H1 (cell line): ENCODE data around the gene VWA7. TPM values are rescaled to one million over a fixed set of nuclear protein-coding genes. Genes with fewer than 3 reads are reported as not detected.
A peak's percentile ranks its signal among the peaks of the same experiment; 100 is the strongest.

Source experiments
- CTCF ChIA-PET: fragments of 300-600 bp; sonication (Branson Sonifier 250); formaldehyde crosslinking; loops from one replicate; lab custom pipeline; 2021; ENCODE audit not compliant: partially characterized antibody; lab: Charles Lee
- POLR2A ChIA-PET: fragments of 300-600 bp; sonication (Branson Sonifier 250); formaldehyde crosslinking; loops from one replicate; lab custom pipeline; 2021; ENCODE audit warnings: inconsistent platforms; ENCODE audit not compliant: partially characterized antibody; lab: Charles Lee
- DNase-seq, 2 experiments: peaks; one replicate each; pipeline versions ENCODE4 v3.0.0 to v3.0.0-alpha.2; 2010 to 2022; ENCODE audit warnings: low spot score in 2 of 2, low read depth in 1 of 2, mixed read lengths in 1 of 2
- FAIRE-seq: peaks from 2 replicates; lab custom pipeline; 2011; peaks lifted over from hg19 to GRCh38; lab: Jason Lieb, UNC
- H2AFZ ChIP-seq: 2 replicates; pipeline ENCODE4 v1.8.1; 2012; ENCODE audit warnings: low read length, inconsistent platforms
- H2AK5ac ChIP-seq: 2 replicates; pipeline ENCODE4 v1.6.1; 2013; ENCODE audit warnings: low read depth, low read length
- H2BK120ac ChIP-seq: replicated peaks from 2 replicates; pipeline ENCODE3; 2013; ENCODE audit warnings: low read depth, low read length, inconsistent platforms
- H2BK12ac ChIP-seq: 2 replicates; pipeline ENCODE4 v1.6.1; 2013; ENCODE audit warnings: low read depth, low read length
- H2BK15ac ChIP-seq: 2 replicates; pipeline ENCODE4 v1.6.1; 2013; ENCODE audit warnings: low read length
- H2BK20ac ChIP-seq: 2 replicates; pipeline ENCODE4 v1.6.1; 2013; ENCODE audit warnings: low read length
- H2BK5ac ChIP-seq: 2 replicates; pipeline ENCODE4 v1.6.1; 2013; ENCODE audit warnings: low read depth, low read length
- H3K14ac ChIP-seq: 2 replicates; pipeline ENCODE4 v1.6.1; 2013; ENCODE audit warnings: inconsistent platforms; ENCODE audit not compliant: insufficient read length
- H3K18ac ChIP-seq: 2 replicates; pipeline ENCODE4 v1.6.1; 2013; ENCODE audit warnings: low read length; ENCODE audit errors: extremely low read depth
- H3K23ac ChIP-seq: 2 replicates; pipeline ENCODE4 v1.6.1; 2013; ENCODE audit warnings: inconsistent platforms; ENCODE audit not compliant: insufficient read length
- H3K23me2 ChIP-seq: 2 replicates; pipeline ENCODE4 v1.6.1; 2013; ENCODE audit warnings: low read depth, low read length
- H3K27ac ChIP-seq: 2 replicates; pipeline ENCODE4 v1.6.1; 2011; ENCODE audit warnings: low read depth, low read length, inconsistent platforms
- H3K27me3 ChIP-seq, 4 experiments: replicated peaks in 1 of 4; 1 replicate in 1 of 4; 2 replicates in 3 of 4; pipeline versions ENCODE4 v1.6.1 to v1.8.1; 2011 to 2013; ENCODE audit warnings: low read length in 3 of 4, mild to moderate bottlenecking in 3 of 4, inconsistent platforms in 2 of 4, mixed read lengths in 2 of 4, moderate library complexity in 1 of 4; ENCODE audit not compliant: control insufficient read depth in 3 of 4, insufficient read depth in 3 of 4; ENCODE audit errors: extremely low read depth in 1 of 4
- H3K36me3 ChIP-seq, 4 experiments: 2 replicates each; pipeline versions ENCODE4 v1.6.1 to v1.8.1; 2011 to 2013; ENCODE audit warnings: mild to moderate bottlenecking in 4 of 4, low read length in 3 of 4, moderate library complexity in 2 of 4, control low read depth in 1 of 4, inconsistent platforms in 1 of 4; ENCODE audit not compliant: insufficient read depth in 4 of 4, control insufficient read depth in 2 of 4
- H3K4ac ChIP-seq: replicated peaks from 2 replicates; pipeline ENCODE3; 2013; ENCODE audit warnings: low read length, low read depth, mixed read lengths, inconsistent platforms; ENCODE audit not compliant: insufficient read length
- H3K4me1 ChIP-seq, 4 experiments: replicated peaks in 1 of 4; 1 replicate in 1 of 4; 2 replicates in 3 of 4; pipeline versions ENCODE4 v1.6.1 to v1.8.1; 2011 to 2013; ENCODE audit warnings: low read length in 3 of 4, inconsistent platforms in 2 of 4, mixed read lengths in 1 of 4; ENCODE audit not compliant: insufficient read depth in 4 of 4, control insufficient read depth in 3 of 4
- H3K4me2 ChIP-seq, 2 experiments: 2 replicates each; pipeline versions ENCODE4 v1.6.1 to v1.8.1; 2011 to 2013; ENCODE audit warnings: low read depth in 2 of 2, low read length in 2 of 2, control low read depth in 1 of 2, inconsistent platforms in 1 of 2, mild to moderate bottlenecking in 1 of 2; ENCODE audit not compliant: insufficient read depth in 1 of 2
- H3K4me3 ChIP-seq, 4 experiments: fragments of 200-600, 300-600 bp in 1 of 4; sonication (generic), shearing (Covaris generic), sonication (Bioruptor Twin) in 1 of 4; 2 replicates each; pipeline versions ENCODE4 v1.5.1 to v1.8.1; 2011 to 2016; ENCODE audit warnings: low read length in 4 of 4, low read depth in 3 of 4, control low read depth in 2 of 4, inconsistent platforms in 2 of 4, mild to moderate bottlenecking in 2 of 4, mixed read lengths in 1 of 4, moderate library complexity in 1 of 4; ENCODE audit not compliant: insufficient read depth in 2 of 4; ENCODE audit errors: extremely low read depth in 1 of 4
- H3K56ac ChIP-seq: replicated peaks from 2 replicates; pipeline ENCODE3; 2013; ENCODE audit warnings: low read depth, mild to moderate bottlenecking, mixed read lengths, low read length, inconsistent platforms; ENCODE audit not compliant: insufficient read length
- H3K79me1 ChIP-seq: 2 replicates; pipeline ENCODE4 v1.6.1; 2013; ENCODE audit warnings: low read depth, low read length, control low read depth
- H3K79me2 ChIP-seq, 2 experiments: 2 replicates each; pipeline versions ENCODE4 v1.6.1 to v1.8.1; 2012 to 2013; ENCODE audit warnings: low read length in 2 of 2, mild to moderate bottlenecking in 2 of 2, inconsistent platforms in 1 of 2; ENCODE audit not compliant: insufficient read depth in 2 of 2, control insufficient read depth in 1 of 2
- H3K9ac ChIP-seq, 4 experiments: replicated peaks in 1 of 4; 1 replicate in 1 of 4; 2 replicates in 3 of 4; pipeline versions ENCODE4 v1.6.1 to v1.8.1; 2011 to 2013; ENCODE audit warnings: low read depth in 3 of 4, low read length in 3 of 4, control low read depth in 2 of 4, mild to moderate bottlenecking in 2 of 4, moderate library complexity in 2 of 4, inconsistent platforms in 1 of 4; ENCODE audit errors: extremely low read depth in 1 of 4
- H3K9me3 ChIP-seq, 2 experiments: 2 replicates each; pipeline versions ENCODE4 v1.6.1 to v1.8.1; 2012 to 2013; ENCODE audit warnings: mild to moderate bottlenecking in 2 of 2, moderate library complexity in 2 of 2, control low read depth in 1 of 2, inconsistent platforms in 1 of 2, low read depth in 1 of 2, low read length in 1 of 2, mixed read lengths in 1 of 2; ENCODE audit not compliant: insufficient read depth in 2 of 2
- H4K20me1 ChIP-seq, 2 experiments: replicated peaks in 1 of 2; 2 replicates each; pipeline versions ENCODE3 to v1.8.1; 2011 to 2013; ENCODE audit warnings: inconsistent platforms in 2 of 2, low read length in 2 of 2, mild to moderate bottlenecking in 1 of 2; ENCODE audit not compliant: insufficient read depth in 2 of 2, control insufficient read depth in 1 of 2
- H4K5ac ChIP-seq: 2 replicates; pipeline ENCODE4 v1.6.1; 2013; ENCODE audit warnings: low read length, low read depth, mixed read lengths, inconsistent platforms; ENCODE audit not compliant: insufficient read length
- H4K8ac ChIP-seq: 2 replicates; pipeline ENCODE4 v1.8.0; 2013; ENCODE audit warnings: mild to moderate bottlenecking, moderate library complexity, low read length, inconsistent platforms; ENCODE audit not compliant: insufficient read depth; ENCODE audit errors: extremely low read depth
- H4K91ac ChIP-seq: replicated peaks from 2 replicates; pipeline ENCODE3; 2013; ENCODE audit warnings: low read length, mixed read lengths, inconsistent platforms; ENCODE audit not compliant: insufficient read length
- ATF3 ChIP-seq: IDR thresholded peaks from 2 replicates; pipeline ENCODE4 v1.6.1; 2011; ENCODE audit warnings: low read depth, mild to moderate bottlenecking, low read length; ENCODE audit not compliant: insufficient read depth
- CHD1 ChIP-seq: IDR thresholded peaks from 2 replicates; pipeline ENCODE4 v1.6.1; 2012; ENCODE audit warnings: low read depth, low read length, improper control_type of control experiment
- CTCF ChIP-seq, 3 experiments: IDR thresholded peaks; 1 replicate in 2 of 3; 2 replicates in 1 of 3; pipeline versions ENCODE4 v1.5.1 to v1.6.1; 2011; ENCODE audit warnings: low read length in 3 of 3, mild to moderate bottlenecking in 3 of 3, inconsistent platforms in 2 of 3, low read depth in 1 of 3, moderate library complexity in 1 of 3; ENCODE audit not compliant: insufficient read depth in 1 of 3; ENCODE audit errors: control extremely low read depth in 1 of 3
- RXRA ChIP-seq: IDR thresholded peaks from 2 replicates; pipeline ENCODE4 v1.6.1; 2011; ENCODE audit warnings: low read depth, mild to moderate bottlenecking, low read length, moderate library complexity; ENCODE audit not compliant: insufficient read depth
- SIN3A ChIP-seq, 2 experiments: IDR thresholded peaks in 1 of 2; conservative IDR thresholded peaks in 1 of 2; 2 replicates each; pipeline ENCODE4 v1.6.1; 2011 to 2012; ENCODE audit warnings: low read length in 2 of 2, improper control_type of control experiment in 1 of 2, low read depth in 1 of 2, mild to moderate bottlenecking in 1 of 2
- TAF1 ChIP-seq: IDR thresholded peaks from 2 replicates; pipeline ENCODE4 v1.6.1; 2011; ENCODE audit warnings: mild to moderate bottlenecking, low read depth, low read length
- ZNF274 ChIP-seq: IDR thresholded peaks from 2 replicates; pipeline ENCODE4 v1.7.0; 2012; ENCODE audit warnings: low read length, borderline replicate concordance; ENCODE audit errors: extremely low read depth
- WGBS, 2 experiments: shearing (Covaris generic) in 1 of 2; methylation state at CpG; one replicate each; pipeline versions ENCODE4 v1.1.6 to v1.1.7; 2013 to 2015; ENCODE audit warnings: low lambda C conversion rate in 2 of 2, mixed read lengths in 2 of 2, inconsistent platforms in 1 of 2, low coverage in 1 of 2, missing lambda C conversion rate in 1 of 2; ENCODE audit not compliant: insufficient replicate concordance in 2 of 2, insufficient coverage in 1 of 2, insufficient read length in 1 of 2; ENCODE audit errors: extremely low coverage in 1 of 2, missing lambda C conversion rate in 1 of 2; 5-methylcytosine and 5-hydroxymethylcytosine counted together
- polyA plus RNA-seq, 7 experiments: library from polyadenylated mRNA; depleted of rRNA in 3 of 7; stranded (reverse) in 5 of 7; unstranded in 2 of 7; fragments of >200 nt in 5 of 7; fragments of 200-250 nt in 2 of 7; gene quantifications; 1 replicate in 5 of 7; 2 replicates in 1 of 7; 4 replicates in 1 of 7; pipeline versions ENCODE4 v1.2.1 to v1.2.3, GENCODE V29; 2011 to 2013; ENCODE audit warnings: missing spikeins in 2 of 7, mixed read lengths in 2 of 7
- total RNA-seq: library from RNA; stranded (reverse); fragmentation: NEBNext Ultra II Directional; extraction: Animal tissue kit (Norgen Biotek cat#: 25700); gene quantifications from 2 replicates; pipeline ENCODE4 v1.2.1, GENCODE V29; 2021

Gene VWA7
- total and polyA plus RNA-seq, 2 of the 8 experiments (the other 6 are each of a cell fraction or from before 2014, with no cell fraction given): 0.82 to 2.1 TPM

DNA sequence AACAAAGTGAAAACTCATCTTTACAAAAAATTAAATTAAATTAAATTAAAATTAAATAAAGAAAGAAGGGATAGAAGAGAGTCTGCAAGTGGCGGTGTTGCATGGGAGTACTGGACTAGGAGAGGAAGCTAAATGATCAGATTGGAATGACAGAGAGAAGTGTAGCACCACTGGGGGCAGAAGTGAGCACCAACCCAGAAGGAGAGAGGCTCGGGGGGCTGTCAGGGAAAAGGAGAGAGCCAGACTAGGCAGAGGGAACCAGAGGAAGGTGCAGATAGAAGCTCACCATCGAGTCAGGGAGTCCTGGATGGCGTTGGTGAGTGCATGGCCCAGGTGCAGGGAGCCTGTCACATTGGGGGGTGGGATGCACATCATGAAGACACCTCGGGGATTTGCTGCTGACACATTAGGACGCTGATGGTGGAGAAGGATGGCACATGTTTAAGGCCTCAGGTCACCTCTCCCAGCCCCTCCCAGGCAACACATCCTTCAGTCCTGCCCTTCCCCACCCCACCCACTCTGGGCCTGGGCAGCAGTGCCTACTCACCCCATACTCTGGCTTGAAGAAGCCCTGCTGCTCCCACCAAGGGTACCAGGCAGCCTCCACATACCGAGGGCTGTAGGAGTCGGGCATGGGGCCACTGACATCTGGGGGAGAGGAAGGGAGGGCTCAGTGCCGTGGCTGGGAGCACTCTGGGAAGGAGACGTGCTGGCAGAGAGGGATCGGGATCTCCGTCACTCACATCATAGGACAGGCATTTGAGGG is 14.4 kb upstream of the VWA7 start:
- Histone ChIP-seq H4K20me1 (peaks cover 0 to 4% of the 10 kb centered on the region in 2 experiments), H2AK5ac (no peak overlapping the region), H2BK5ac (no peak overlapping the region; the same call in 1 of the 2 replicates), H2BK120ac (no peak overlapping the region), H4K5ac (no peak overlapping the region), H3K79me1 (peaks cover 3% of the 10 kb centered on the region; the same call in 1 of the 2 replicates), H3K14ac (no peak overlapping the region), H3K18ac (no peak overlapping the region; the same call in 1 of the 2 replicates), H3K36me3 (peaks cover 4 to 36% (median 9%) of the 10 kb centered on the region in 4 experiments; a peak in 4 of 8 replicates), H2BK15ac (no peak overlapping the region), H3K4me2 (no peak overlapping the region), H3K27me3 (no peaks in the 10 kb centered on the region), H4K91ac (no peak overlapping the region), H3K23me2 (peaks cover 5% of the 10 kb centered on the region; the same call in 1 of the 2 replicates), H2AFZ (no peak overlapping the region), H2BK12ac (no peak overlapping the region), H3K4me1 (peaks cover 0 to 2% (median under 1%) of the 10 kb centered on the region in 4 experiments; a peak in 3 of 7 replicates), H3K4ac (no peak overlapping the region), H2BK20ac (no peak overlapping the region), H3K27ac (no peak overlapping the region), H4K8ac (no peak overlapping the region), H3K79me2 (peaks cover 0 to 19% of the 10 kb centered on the region in 2 experiments; a peak in 2 of 4 replicates), H3K23ac (no peak overlapping the region), H3K4me3 (no peak overlapping the region), H3K9me3 (no peaks in the 10 kb centered on the region), H3K9ac (no peak overlapping the region), H3K56ac (no peak overlapping the region)
- DNase-seq: peak in 1 of 2 experiments; percentile 82
- WGBS, 2 experiments: 90% methylated on average over 12 of the region's 12 CpGs; no CpG with 5 or more reads in 1 of the 2 experiments
- ChIA-PET CTCF (interaction anchor here (0.7 to 15.6 kb wide), 41 partner anchors 8 to 323 kb away, joined by 3 to 228 read pairs (median 4); partner anchors contain the start of genes CLIC1, DDAH2, GPANK1 and HSPA1B), POLR2A (interaction anchor here (0.6 to 10.3 kb wide), 19 partner anchors 8 to 245 kb away, joined by 3 to 85 read pairs (median 4); partner anchors contain the start of genes ATP6V1G2, DDAH2, HSPA1B and LSM2)
- no peak for FAIRE-seq
- no peak for TF ChIP-seq TAF1
- TF ChIP-seq ATF3: no peak
- TF ChIP-seq CTCF (IDR thresholded peaks at IDR 0.05; ENCODE audit: control extremely low read depth in 1 of 3, insufficient read depth in 1 of 3, low read depth in 1 of 3, low read length in 3 of 3): peak; percentile 56 to 70 (median 66)
- peak; percentile 83 to 91; a peak in 2 of 4 replicates for TF ChIP-seq SIN3A (conservative IDR thresholded peaks at IDR 0.05 in 1 of 2, IDR thresholded peaks at IDR 0.05 in 1 of 2; ENCODE audit: low read depth in 1 of 2, low read length in 2 of 2)
- no peak for TF ChIP-seq CHD1
- TF ChIP-seq ZNF274: no peak
- no peak for TF ChIP-seq RXRA
